ENCODE results near the gene CAV2. TPM values are rescaled to one million over a fixed set of nuclear protein-coding genes. Genes with fewer than 3 reads are reported as not detected.

CAV2 gene
- total RNA-seq, 1 experiment from 2014 or later: 171 TPM

- peaks cover 45% of the 10 kb centered on the region for H3K36me3 Mint-ChIP-seq (ENCODE audit: insufficient read depth, unreplicated experiment)
- intact Hi-C loops (cut with micrococcal nuclease): loop anchor here (1.0 to 5.0 kb wide), 8 partner anchors 12 to 352 kb away; no protein-coding TSS in a partner anchor
- DNase-seq (ENCODE audit: unreplicated experiment): peak; percentile 97
- peak within 1 kb of the TSS; percentile 90 for H3K27ac Mint-ChIP-seq (ENCODE audit: low read depth, unreplicated experiment)
- no peaks in the 10 kb centered on the region for H3K27me3 Mint-ChIP-seq (ENCODE audit: insufficient read depth, unreplicated experiment)
- H3K4me3 Mint-ChIP-seq (ENCODE audit: unreplicated experiment): peak within 1 kb of the TSS; percentile 99
- H3K4me1 Mint-ChIP-seq (ENCODE audit: insufficient read depth, unreplicated experiment): peaks cover 34% of the 10 kb centered on the region
- no TSS peak for BruUV-seq (replicated peaks)
- POLR2A ChIA-PET: interaction anchor here (0.6 to 6.6 kb wide), 26 partner anchors 11 to 313 kb away, joined by 3 to 241 read pairs (median 17); partner anchors contain the start of genes CAV2 and TES
- H3K9me3 Mint-ChIP-seq (ENCODE audit: unreplicated experiment): no peaks in the 10 kb centered on the region
- CTCF ChIA-PET: interaction anchor here (0.5 to 6.3 kb wide), 21 partner anchors 13 to 590 kb away, joined by 3 to 108 read pairs (median 11); partner anchors contain the start of gene CAV2
- TF ChIP-seq CTCF (IDR thresholded peaks at IDR 0.05; ENCODE audit: unreplicated experiment): peak; percentile 12
Observed at GRCh38 chr7:116524609-116525297, 25.2 kb downstream of the CAV2 start, which contains the start of gene CAV1. Gene CAV1 (plus strand): TSS chr7:116525036. CDS start chr7:116525063, 27 bp downstream.

- no peak for TF ChIP-seq CTCF (IDR thresholded peaks at IDR 0.05; ENCODE audit: unreplicated experiment)
- Mint-ChIP-seq H3K36me3 (ENCODE audit: insufficient read depth, unreplicated experiment) (peaks cover 52% of the 10 kb centered on the region), H3K27me3 (ENCODE audit: insufficient read depth, unreplicated experiment) (no peaks in the 10 kb centered on the region), H3K4me3 (ENCODE audit: unreplicated experiment) (peak overlapping the region; percentile 99), H3K4me1 (ENCODE audit: insufficient read depth, unreplicated experiment) (peaks cover 37% of the 10 kb centered on the region), H3K27ac (ENCODE audit: low read depth, unreplicated experiment) (peak overlapping the region; percentile 90), H3K9me3 (ENCODE audit: unreplicated experiment) (no peaks in the 10 kb centered on the region)
- DNase-seq (ENCODE audit: unreplicated experiment): peak; percentile 46
- BruUV-seq (replicated peaks): TSS peak; percentile 13
- intact Hi-C loops (cut with micrococcal nuclease): loop anchor here (2.0 to 5.0 kb wide), 5 partner anchors 47 to 353 kb away; no protein-coding TSS in a partner anchor
- ChIA-PET CTCF (interaction anchor here (0.5 to 6.3 kb wide), 47 partner anchors 10 to 352 kb away, joined by 3 to 108 read pairs (median 5); partner anchors contain the start of gene CAV2), POLR2A (interaction anchor here (0.6 to 6.4 kb wide), 45 partner anchors 10 to 349 kb away, joined by 3 to 241 read pairs (median 6); partner anchors contain the start of genes CAV2 and TES)
Observed at GRCh38 chr7:116525298-116525912, 25.9 kb downstream of the CAV2 start.

GRCh38 chr7:116525913-116526861 lies 26.6 kb downstream of the CAV2 start:
- Mint-ChIP-seq H3K4me3 (ENCODE audit: unreplicated experiment) (peak overlapping the region; percentile 99), H3K9me3 (ENCODE audit: unreplicated experiment) (no peaks in the 10 kb centered on the region), H3K27ac (ENCODE audit: low read depth, unreplicated experiment) (peak overlapping the region; percentile 90), H3K36me3 (ENCODE audit: insufficient read depth, unreplicated experiment) (peaks cover 60% of the 10 kb centered on the region), H3K27me3 (ENCODE audit: insufficient read depth, unreplicated experiment) (no peaks in the 10 kb centered on the region), H3K4me1 (ENCODE audit: insufficient read depth, unreplicated experiment) (peaks cover 39% of the 10 kb centered on the region)
- ChIA-PET CTCF (interaction anchor here (0.5 to 6.3 kb wide), 70 partner anchors 9 to 355 kb away, joined by 3 to 108 read pairs (median 4); partner anchors contain the start of gene CAV2), POLR2A (interaction anchor here (0.6 to 6.4 kb wide), 56 partner anchors 9 to 427 kb away, joined by 3 to 241 read pairs (median 5); partner anchors contain the start of genes CAV2, ST7 and TES)
- peak; percentile 85 for DNase-seq (ENCODE audit: unreplicated experiment)
- TF ChIP-seq CTCF (IDR thresholded peaks at IDR 0.05; ENCODE audit: unreplicated experiment): peak; percentile 81
- TSS peak; percentile 49 for BruUV-seq (replicated peaks)
- intact Hi-C loops (cut with micrococcal nuclease): loop anchor here (1.0 to 5.0 kb wide), 9 partner anchors 26 to 353 kb away; no protein-coding TSS in a partner anchor
